DOHH2 (cell line): ENCODE measurements around the gene CDH24.

Experiments used
- EZH2phosphoT487 ChIP-seq: fragments of 200-600 bp; sonication (generic); IDR thresholded peaks from 2 replicates; pipeline ENCODE4 v1.6.1; 2017; ENCODE audit warnings: borderline replicate concordance, mild to moderate bottlenecking, antibody characterized with exemption, low read length, moderate library complexity, mixed read lengths
- TF ChIP-seq, protein P1 (sequence below): fragments of 200-600 bp; sonication (generic); IDR thresholded peaks from one replicate; pipeline ENCODE4 v1.5.1; 2014; ENCODE audit warnings: antibody characterized with exemption, mild to moderate bottlenecking, low read depth, low read length; ENCODE audit not compliant: poor library complexity, severe bottlenecking

DNA sequence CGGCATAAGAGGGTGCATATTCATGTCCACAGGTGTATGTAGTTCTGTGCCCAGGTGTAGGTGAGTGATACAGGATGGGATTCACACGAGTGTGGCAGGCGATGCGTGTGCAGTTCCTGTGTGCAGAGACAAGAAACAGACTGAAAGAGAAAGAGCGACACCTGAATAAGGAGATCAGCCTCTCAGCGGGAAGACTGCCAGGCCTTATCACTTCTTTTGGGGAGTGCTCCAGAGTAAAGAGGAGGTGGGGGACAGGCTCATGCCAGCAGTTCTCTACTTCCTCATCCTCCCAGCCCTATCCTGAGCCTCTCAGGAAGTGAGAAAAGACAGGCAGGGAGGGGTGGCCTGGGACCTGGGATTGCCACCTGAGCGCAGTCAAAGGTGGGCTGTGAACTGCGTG lies 12.5 kb downstream of the CDH24 start:
- TF ChIP-seq, protein P1, sequence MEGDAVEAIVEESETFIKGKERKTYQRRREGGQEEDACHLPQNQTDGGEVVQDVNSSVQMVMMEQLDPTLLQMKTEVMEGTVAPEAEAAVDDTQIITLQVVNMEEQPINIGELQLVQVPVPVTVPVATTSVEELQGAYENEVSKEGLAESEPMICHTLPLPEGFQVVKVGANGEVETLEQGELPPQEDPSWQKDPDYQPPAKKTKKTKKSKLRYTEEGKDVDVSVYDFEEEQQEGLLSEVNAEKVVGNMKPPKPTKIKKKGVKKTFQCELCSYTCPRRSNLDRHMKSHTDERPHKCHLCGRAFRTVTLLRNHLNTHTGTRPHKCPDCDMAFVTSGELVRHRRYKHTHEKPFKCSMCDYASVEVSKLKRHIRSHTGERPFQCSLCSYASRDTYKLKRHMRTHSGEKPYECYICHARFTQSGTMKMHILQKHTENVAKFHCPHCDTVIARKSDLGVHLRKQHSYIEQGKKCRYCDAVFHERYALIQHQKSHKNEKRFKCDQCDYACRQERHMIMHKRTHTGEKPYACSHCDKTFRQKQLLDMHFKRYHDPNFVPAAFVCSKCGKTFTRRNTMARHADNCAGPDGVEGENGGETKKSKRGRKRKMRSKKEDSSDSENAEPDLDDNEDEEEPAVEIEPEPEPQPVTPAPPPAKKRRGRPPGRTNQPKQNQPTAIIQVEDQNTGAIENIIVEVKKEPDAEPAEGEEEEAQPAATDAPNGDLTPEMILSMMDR, result no peak
- TF ChIP-seq EZH2phosphoT487, result no peak
